WTC11 (cell line): Measurements from ENCODE around the gene GATA2. TPM values are rescaled to one million over a fixed set of nuclear protein-coding genes. Genes with fewer than 3 reads are reported as not detected.

Experiments
- ATAC-seq: fragments of 200-7000 bp; cut with Tn5 transposase; 2 replicates; pipeline ENCODE4 v1.10.0; 2021; ENCODE audit warnings: mild to moderate bottlenecking, moderate library complexity
- CTCF ChIA-PET: fragments of 300-600 bp; sonication (Branson Sonifier 250); formaldehyde crosslinking; loops from one replicate; lab custom pipeline; 2021; ENCODE audit warnings: antibody characterized with exemption; lab: Charles Lee
- POLR2A ChIA-PET: fragments of 350-600 bp; sonication (Branson Sonifier 250); formaldehyde crosslinking; loops from one replicate; lab custom pipeline; 2021; ENCODE audit warnings: antibody characterized with exemption; lab: Charles Lee
- DNase-seq: peaks from one replicate; pipeline ENCODE4 v3.0.0; 2021; ENCODE audit warnings: low spot score
- H3K27ac Mint-ChIP-seq: 2 replicates; pipeline ENCODE4 v1.8.0; 2021; ENCODE audit warnings: mixed read lengths
- H3K27me3 Mint-ChIP-seq: 2 replicates; pipeline ENCODE4 v1.8.0; 2021; ENCODE audit warnings: low read depth, mild to moderate bottlenecking, moderate library complexity, mixed read lengths
- H3K36me3 Mint-ChIP-seq: 2 replicates; pipeline ENCODE4 v1.8.0; 2021; ENCODE audit warnings: mixed read lengths
- H3K4me1 Mint-ChIP-seq: 2 replicates; pipeline ENCODE4 v1.8.0; 2022; ENCODE audit warnings: mixed read lengths
- H3K4me3 Mint-ChIP-seq: 2 replicates; pipeline ENCODE4 v1.8.0; 2021; ENCODE audit warnings: mild to moderate bottlenecking, moderate library complexity, mixed read lengths
- H3K9me3 Mint-ChIP-seq: 2 replicates; pipeline ENCODE4 v1.8.0; 2021; ENCODE audit warnings: mixed read lengths
- ATF1 ChIP-seq: sonication (generic); formaldehyde crosslinking; IDR thresholded peaks from 2 replicates; pipeline ENCODE4 v1.8.1; 2023; ENCODE audit warnings: mild to moderate bottlenecking, moderate library complexity, missing genetic modification reagents
- CREB1 ChIP-seq: sonication (generic); formaldehyde crosslinking; IDR thresholded peaks from 2 replicates; pipeline ENCODE4 v1.8.0; 2023; ENCODE audit warnings: mild to moderate bottlenecking, missing genetic modification reagents
- ELF4 ChIP-seq: sonication (generic); formaldehyde crosslinking; IDR thresholded peaks from 2 replicates; pipeline ENCODE4 v1.8.1; 2022; ENCODE audit warnings: low read depth, mild to moderate bottlenecking, moderate library complexity, missing genetic modification reagents
- EMX1 ChIP-seq: fragments of 250-450 bp; sonication (Bioruptor Pico); IDR thresholded peaks from 2 replicates; pipeline ENCODE4 v1.8.0; 2021; ENCODE audit warnings: mild to moderate bottlenecking
- FOXP1 ChIP-seq: sonication (generic); formaldehyde crosslinking; IDR thresholded peaks from 2 replicates; pipeline ENCODE4 v1.8.0; 2022; ENCODE audit warnings: missing genetic modification reagents, mild to moderate bottlenecking, moderate library complexity, borderline replicate concordance
- GRHL2 ChIP-seq: fragments of 250-450 bp; sonication (Bioruptor Pico); IDR thresholded peaks from 2 replicates; pipeline ENCODE4 v1.8.0; 2022; ENCODE audit warnings: mild to moderate bottlenecking, moderate library complexity; ENCODE audit not compliant: insufficient replicate concordance, severe bottlenecking
- NFE2L1 ChIP-seq: sonication (generic); formaldehyde crosslinking; IDR thresholded peaks from 2 replicates; pipeline ENCODE4 v1.8.1; 2023; ENCODE audit warnings: missing genetic modification reagents
- NR1H2 ChIP-seq: sonication (generic); formaldehyde crosslinking; IDR thresholded peaks from 2 replicates; pipeline ENCODE4 v1.9.0; 2021; ENCODE audit warnings: mild to moderate bottlenecking, moderate library complexity, missing genetic modification reagents
- PRRX2 ChIP-seq: fragments of 250-450 bp; sonication (Bioruptor Pico); IDR thresholded peaks from 2 replicates; pipeline ENCODE4 v1.8.0; 2021; ENCODE audit warnings: mild to moderate bottlenecking
- SMAD3 ChIP-seq: sonication (generic); formaldehyde crosslinking; IDR thresholded peaks from 2 replicates; pipeline ENCODE4 v1.8.0; 2022; ENCODE audit warnings: missing genetic modification reagents, mild to moderate bottlenecking, borderline replicate concordance
- SP1 ChIP-seq: sonication (generic); formaldehyde crosslinking; conservative IDR thresholded peaks from 2 replicates; pipeline ENCODE4 v1.8.1; 2022; ENCODE audit warnings: missing genetic modification reagents
- TP53 ChIP-seq: sonication (generic); formaldehyde crosslinking; IDR thresholded peaks from 2 replicates; pipeline ENCODE4 v1.8.1; 2023; ENCODE audit warnings: mild to moderate bottlenecking, missing genetic modification reagents
- ZNF232 ChIP-seq: sonication (generic); formaldehyde crosslinking; IDR thresholded peaks from 2 replicates; pipeline ENCODE4 v1.8.0; 2022; ENCODE audit warnings: mild to moderate bottlenecking, missing genetic modification reagents
- ZNF263 ChIP-seq: sonication (generic); formaldehyde crosslinking; IDR thresholded peaks from 2 replicates; pipeline ENCODE4 v1.8.1; 2022; ENCODE audit warnings: low read depth, mild to moderate bottlenecking, moderate library complexity, missing genetic modification reagents
- ZNF396 ChIP-seq: fragments of 250-450 bp; sonication (Bioruptor Pico); IDR thresholded peaks from 2 replicates; pipeline ENCODE4 v1.8.0; 2021; ENCODE audit warnings: mild to moderate bottlenecking, moderate library complexity, borderline replicate concordance
- total RNA-seq: library from RNA; stranded (reverse); gene quantifications from 3 replicates; pipeline ENCODE4 v1.2.3, GENCODE V29; 2021
- TF ChIP-seq, protein P1 (sequence below): sonication (generic); formaldehyde crosslinking; IDR thresholded peaks from 2 replicates; pipeline ENCODE4 v1.8.1; 2023; ENCODE audit warnings: mild to moderate bottlenecking, missing genetic modification reagents
- TF ChIP-seq, protein P2 (sequence below): sonication (generic); formaldehyde crosslinking; IDR thresholded peaks from 2 replicates; pipeline ENCODE4 v1.8.1; 2022; ENCODE audit warnings: low read depth, mild to moderate bottlenecking, moderate library complexity, missing genetic modification reagents, borderline replicate concordance
- TF ChIP-seq, protein P3 (sequence below): fragments of 200-600 bp; IDR thresholded peaks from 2 replicates; pipeline ENCODE4 v1.8.0; 2022; ENCODE audit warnings: antibody characterized with exemption
- TF ChIP-seq, protein P4 (sequence below): fragments of 250-450 bp; sonication (Bioruptor Pico); IDR thresholded peaks from 2 replicates; pipeline ENCODE4 v1.9.0; 2021; ENCODE audit warnings: mild to moderate bottlenecking, borderline replicate concordance

GATA2 gene
- total RNA-seq, 1 experiment from 2014 or later: 1.6 TPM

DNA sequence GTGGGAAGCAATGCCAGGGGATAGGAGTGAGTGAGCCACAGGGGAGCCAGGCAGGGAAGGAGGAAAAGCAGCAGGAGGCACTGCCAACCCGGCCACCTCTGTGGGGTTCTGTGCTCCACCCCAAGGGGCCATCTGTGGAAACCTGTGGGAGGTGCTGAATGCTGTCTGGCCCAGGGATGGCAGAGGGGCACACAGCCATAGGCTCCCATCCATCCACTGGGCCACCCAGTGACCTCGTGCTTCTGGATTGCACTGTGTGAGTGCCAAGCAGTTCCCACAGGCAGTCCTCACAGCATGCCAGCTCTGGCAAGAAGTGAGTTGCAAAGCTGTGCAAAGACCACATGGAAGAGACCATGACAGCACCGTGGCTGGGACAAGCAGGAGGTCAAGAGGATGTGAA, 53.8 kb downstream of the GATA2 start:
- POLR2A ChIA-PET: no interaction called here
- DNase-seq (no peak), ATAC-seq (no peak)
- Mint-ChIP-seq H3K36me3 (no peaks in the 10 kb centered on the region), H3K27me3 (peaks cover 37% of the 10 kb centered on the region), H3K4me1 (peaks cover 24% of the 10 kb centered on the region), H3K4me3 (no peak overlapping the region), H3K9me3 (no peaks in the 10 kb centered on the region), H3K27ac (no peak overlapping the region)
- CTCF ChIA-PET: interaction anchor here (1.0 to 2.7 kb wide), 9 partner anchors 9 to 90 kb away, joined by 3 to 22 read pairs (median 5); no protein-coding TSS in a partner anchor
- TF ChIP-seq FOXP1 (no peak), SP1 (CRISPR knock-in tag) (no peak), ZNF263 (CRISPR knock-in tag) (no peak), GRHL2 (CRISPR knock-in tag) (no peak), NR1H2 (CRISPR knock-in tag) (no peak), SMAD3 (CRISPR knock-in tag) (no peak), PRRX2 (no peak), CREB1 (CRISPR knock-in tag) (no peak), ATF1 (CRISPR knock-in tag) (no peak), EMX1 (CRISPR knock-in tag) (no peak), ELF4 (CRISPR knock-in tag) (no peak), ZNF232 (CRISPR knock-in tag) (no peak), TP53 (no peak), NFE2L1 (CRISPR knock-in tag) (no peak), ZNF396 (CRISPR knock-in tag) (no peak)
- TF ChIP-seq, protein P1, sequence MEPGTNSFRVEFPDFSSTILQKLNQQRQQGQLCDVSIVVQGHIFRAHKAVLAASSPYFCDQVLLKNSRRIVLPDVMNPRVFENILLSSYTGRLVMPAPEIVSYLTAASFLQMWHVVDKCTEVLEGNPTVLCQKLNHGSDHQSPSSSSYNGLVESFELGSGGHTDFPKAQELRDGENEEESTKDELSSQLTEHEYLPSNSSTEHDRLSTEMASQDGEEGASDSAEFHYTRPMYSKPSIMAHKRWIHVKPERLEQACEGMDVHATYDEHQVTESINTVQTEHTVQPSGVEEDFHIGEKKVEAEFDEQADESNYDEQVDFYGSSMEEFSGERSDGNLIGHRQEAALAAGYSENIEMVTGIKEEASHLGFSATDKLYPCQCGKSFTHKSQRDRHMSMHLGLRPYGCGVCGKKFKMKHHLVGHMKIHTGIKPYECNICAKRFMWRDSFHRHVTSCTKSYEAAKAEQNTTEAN (CRISPR knock-in tag): no peak
- TF ChIP-seq, protein P2, sequence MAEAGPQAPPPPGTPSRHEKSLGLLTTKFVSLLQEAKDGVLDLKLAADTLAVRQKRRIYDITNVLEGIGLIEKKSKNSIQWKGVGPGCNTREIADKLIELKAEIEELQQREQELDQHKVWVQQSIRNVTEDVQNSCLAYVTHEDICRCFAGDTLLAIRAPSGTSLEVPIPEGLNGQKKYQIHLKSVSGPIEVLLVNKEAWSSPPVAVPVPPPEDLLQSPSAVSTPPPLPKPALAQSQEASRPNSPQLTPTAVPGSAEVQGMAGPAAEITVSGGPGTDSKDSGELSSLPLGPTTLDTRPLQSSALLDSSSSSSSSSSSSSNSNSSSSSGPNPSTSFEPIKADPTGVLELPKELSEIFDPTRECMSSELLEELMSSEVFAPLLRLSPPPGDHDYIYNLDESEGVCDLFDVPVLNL: no peak
- TF ChIP-seq, protein P3, sequence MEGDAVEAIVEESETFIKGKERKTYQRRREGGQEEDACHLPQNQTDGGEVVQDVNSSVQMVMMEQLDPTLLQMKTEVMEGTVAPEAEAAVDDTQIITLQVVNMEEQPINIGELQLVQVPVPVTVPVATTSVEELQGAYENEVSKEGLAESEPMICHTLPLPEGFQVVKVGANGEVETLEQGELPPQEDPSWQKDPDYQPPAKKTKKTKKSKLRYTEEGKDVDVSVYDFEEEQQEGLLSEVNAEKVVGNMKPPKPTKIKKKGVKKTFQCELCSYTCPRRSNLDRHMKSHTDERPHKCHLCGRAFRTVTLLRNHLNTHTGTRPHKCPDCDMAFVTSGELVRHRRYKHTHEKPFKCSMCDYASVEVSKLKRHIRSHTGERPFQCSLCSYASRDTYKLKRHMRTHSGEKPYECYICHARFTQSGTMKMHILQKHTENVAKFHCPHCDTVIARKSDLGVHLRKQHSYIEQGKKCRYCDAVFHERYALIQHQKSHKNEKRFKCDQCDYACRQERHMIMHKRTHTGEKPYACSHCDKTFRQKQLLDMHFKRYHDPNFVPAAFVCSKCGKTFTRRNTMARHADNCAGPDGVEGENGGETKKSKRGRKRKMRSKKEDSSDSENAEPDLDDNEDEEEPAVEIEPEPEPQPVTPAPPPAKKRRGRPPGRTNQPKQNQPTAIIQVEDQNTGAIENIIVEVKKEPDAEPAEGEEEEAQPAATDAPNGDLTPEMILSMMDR: no peak
- TF ChIP-seq, protein P4, sequence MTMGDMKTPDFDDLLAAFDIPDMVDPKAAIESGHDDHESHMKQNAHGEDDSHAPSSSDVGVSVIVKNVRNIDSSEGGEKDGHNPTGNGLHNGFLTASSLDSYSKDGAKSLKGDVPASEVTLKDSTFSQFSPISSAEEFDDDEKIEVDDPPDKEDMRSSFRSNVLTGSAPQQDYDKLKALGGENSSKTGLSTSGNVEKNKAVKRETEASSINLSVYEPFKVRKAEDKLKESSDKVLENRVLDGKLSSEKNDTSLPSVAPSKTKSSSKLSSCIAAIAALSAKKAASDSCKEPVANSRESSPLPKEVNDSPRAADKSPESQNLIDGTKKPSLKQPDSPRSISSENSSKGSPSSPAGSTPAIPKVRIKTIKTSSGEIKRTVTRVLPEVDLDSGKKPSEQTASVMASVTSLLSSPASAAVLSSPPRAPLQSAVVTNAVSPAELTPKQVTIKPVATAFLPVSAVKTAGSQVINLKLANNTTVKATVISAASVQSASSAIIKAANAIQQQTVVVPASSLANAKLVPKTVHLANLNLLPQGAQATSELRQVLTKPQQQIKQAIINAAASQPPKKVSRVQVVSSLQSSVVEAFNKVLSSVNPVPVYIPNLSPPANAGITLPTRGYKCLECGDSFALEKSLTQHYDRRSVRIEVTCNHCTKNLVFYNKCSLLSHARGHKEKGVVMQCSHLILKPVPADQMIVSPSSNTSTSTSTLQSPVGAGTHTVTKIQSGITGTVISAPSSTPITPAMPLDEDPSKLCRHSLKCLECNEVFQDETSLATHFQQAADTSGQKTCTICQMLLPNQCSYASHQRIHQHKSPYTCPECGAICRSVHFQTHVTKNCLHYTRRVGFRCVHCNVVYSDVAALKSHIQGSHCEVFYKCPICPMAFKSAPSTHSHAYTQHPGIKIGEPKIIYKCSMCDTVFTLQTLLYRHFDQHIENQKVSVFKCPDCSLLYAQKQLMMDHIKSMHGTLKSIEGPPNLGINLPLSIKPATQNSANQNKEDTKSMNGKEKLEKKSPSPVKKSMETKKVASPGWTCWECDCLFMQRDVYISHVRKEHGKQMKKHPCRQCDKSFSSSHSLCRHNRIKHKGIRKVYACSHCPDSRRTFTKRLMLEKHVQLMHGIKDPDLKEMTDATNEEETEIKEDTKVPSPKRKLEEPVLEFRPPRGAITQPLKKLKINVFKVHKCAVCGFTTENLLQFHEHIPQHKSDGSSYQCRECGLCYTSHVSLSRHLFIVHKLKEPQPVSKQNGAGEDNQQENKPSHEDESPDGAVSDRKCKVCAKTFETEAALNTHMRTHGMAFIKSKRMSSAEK: no peak
